ENCODE results near the gene BPHL. TPM values are rescaled to one million over a fixed set of nuclear protein-coding genes. Genes with fewer than 3 reads are reported as not detected.
"Not testable (repeated sequence)": the region's sequence is repeated elsewhere in the genome, so short reads cannot be mapped to it uniquely, and the experiment has no call there.

BPHL gene
- total RNA-seq (2014; rRNA removed; shearing (Covaris generic); ENCODE audit: low replicate concordance) = 9.3 and 14.6 TPM in 2 replicates

- Histone ChIP-seq H3K9me2 (replicated peaks; ENCODE audit: insufficient read depth, low read length) (no peaks in the 10 kb centered on the region), H3K79me2 (ENCODE audit: low read length) (no peaks in the 10 kb centered on the region), H3K9me3 (ENCODE audit: low read length) (no peaks in the 10 kb centered on the region), H3K9ac (ENCODE audit: low read length) (peak within 1 kb of the TSS; percentile 82), H3K4me2 (ENCODE audit: low read depth, low read length, poor library complexity, severe bottlenecking) (peak within 1 kb of the TSS; percentile 85), H4K20me1 (ENCODE audit: insufficient read depth, low read depth, low read length) (no peaks in the 10 kb centered on the region), H3K4me1 (ENCODE audit: low read length) (peaks cover 23% of the 10 kb centered on the region), H3K36me3 (ENCODE audit: insufficient read depth, low read length) (no peaks in the 10 kb centered on the region), H2AFZ (ENCODE audit: low read length) (peak within 1 kb of the TSS; percentile 76), H3K27me3 (ENCODE audit: low read length) (no peaks in the 10 kb centered on the region), H3K4me3 (ENCODE audit: low read length) (peak within 1 kb of the TSS; percentile 82), H3K27ac (ENCODE audit: low read length) (peak within 1 kb of the TSS; percentile 6; the same call in 1 of the 2 replicates)
- DNase-seq = peak; percentile 97
Measured at GRCh38 chr6:3118353-3119039, at the start of gene BPHL. Gene BPHL (plus strand): TSS chr6:3118711. CDS start chr6:3118741, 30 bp downstream.

DNA sequence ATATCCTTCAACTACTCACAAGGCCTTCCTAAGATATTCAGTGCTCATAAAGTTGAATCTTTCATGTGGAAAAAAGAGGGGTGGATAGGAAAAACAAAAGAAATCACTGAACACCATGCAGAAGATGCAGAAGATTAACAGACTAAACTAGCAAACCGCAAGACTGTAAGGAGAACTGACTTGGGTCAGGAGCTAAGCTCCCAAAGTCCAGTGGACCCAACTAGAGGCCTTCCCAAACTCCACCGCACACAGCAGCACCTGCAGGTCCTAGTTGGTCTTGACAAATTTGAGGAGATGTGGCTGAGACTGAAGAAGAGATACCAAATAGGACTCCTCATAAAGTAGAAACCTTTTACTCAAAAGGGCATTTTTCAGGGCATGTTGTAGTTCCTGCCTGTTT lies 46.9 kb upstream of the BPHL start:
- H3K4me3 ChIP-seq (ENCODE audit: low read length) = no peak overlapping the region
- peaks cover 71% of the 10 kb centered on the region for H3K79me2 ChIP-seq (ENCODE audit: low read length)
- no peaks in the 10 kb centered on the region for H3K9me3 ChIP-seq (ENCODE audit: low read length)
- H3K9me2 ChIP-seq (replicated peaks; ENCODE audit: insufficient read depth, low read length) = no peaks in the 10 kb centered on the region
- H3K27me3 ChIP-seq (ENCODE audit: low read length) = no peaks in the 10 kb centered on the region
- peaks cover 53% of the 10 kb centered on the region for H3K4me1 ChIP-seq (ENCODE audit: low read length)
- no peaks in the 10 kb centered on the region for H4K20me1 ChIP-seq (ENCODE audit: insufficient read depth, low read depth, low read length)
- no peak for DNase-seq
- peak overlapping the region; percentile 90 for H3K4me2 ChIP-seq (ENCODE audit: low read depth, low read length, poor library complexity, severe bottlenecking)
- H3K36me3 ChIP-seq (ENCODE audit: insufficient read depth, low read length) = no peaks in the 10 kb centered on the region; the same call in 1 of the 2 replicates
- 0 out of 2 replicates have a peak overlapping the region, but pooled peaks have one; percentile 15 for H3K27ac ChIP-seq (ENCODE audit: low read length)
- no peak overlapping the region for H2AFZ ChIP-seq (ENCODE audit: low read length)
- no peak overlapping the region for H3K9ac ChIP-seq (ENCODE audit: low read length)

- H3K9me2 ChIP-seq (replicated peaks; ENCODE audit: insufficient read depth, low read length) = no peaks in the 10 kb centered on the region
- H2AFZ ChIP-seq (ENCODE audit: low read length) = no peak overlapping the region
- no peaks in the 10 kb centered on the region for H3K27me3 ChIP-seq (ENCODE audit: low read length)
- peaks cover 83% of the 10 kb centered on the region for H3K79me2 ChIP-seq (ENCODE audit: low read length)
- peaks cover 11% of the 10 kb centered on the region; the same call in 1 of the 2 replicates for H3K36me3 ChIP-seq (ENCODE audit: insufficient read depth, low read length)
- no peak for DNase-seq
- H3K9me3 ChIP-seq (ENCODE audit: low read length) = no peaks in the 10 kb centered on the region
- H3K9ac ChIP-seq (ENCODE audit: low read length) = no peak overlapping the region
- H4K20me1 ChIP-seq (ENCODE audit: insufficient read depth, low read depth, low read length) = no peaks in the 10 kb centered on the region
- H3K4me1 ChIP-seq (ENCODE audit: low read length) = peaks cover 48% of the 10 kb centered on the region
- no peak overlapping the region for H3K27ac ChIP-seq (ENCODE audit: low read length)
- no peak overlapping the region for H3K4me3 ChIP-seq (ENCODE audit: low read length)
- no peak overlapping the region for H3K4me2 ChIP-seq (ENCODE audit: low read depth, low read length, poor library complexity, severe bottlenecking)
Measured at GRCh38 chr6:3072798-3073197, 45.7 kb upstream of the BPHL start.

DNA sequence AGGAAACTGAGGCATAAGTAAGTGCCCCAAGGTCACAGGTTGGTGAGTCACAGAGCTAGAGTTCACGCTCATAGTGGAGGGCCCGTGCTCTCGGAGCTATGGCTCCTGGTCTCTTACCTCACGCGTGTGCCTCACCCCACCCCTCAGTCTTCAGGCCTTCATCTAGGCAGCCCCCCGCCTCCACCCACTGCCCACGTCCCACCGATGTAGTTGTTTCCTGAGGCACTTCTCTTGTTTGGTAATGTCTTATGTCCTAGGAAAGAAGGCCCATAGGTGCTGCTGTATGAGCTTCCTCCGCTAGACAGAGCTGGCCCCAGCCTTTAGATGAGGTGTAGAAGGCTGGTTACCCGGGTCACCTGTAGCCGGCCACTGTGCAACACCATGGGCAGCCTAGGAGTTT lies 45.1 kb upstream of the BPHL start:
- peaks cover 17% of the 10 kb centered on the region; the same call in 1 of the 2 replicates for H3K36me3 ChIP-seq (ENCODE audit: insufficient read depth, low read length)
- H3K9me2 ChIP-seq (replicated peaks; ENCODE audit: insufficient read depth, low read length) = no peaks in the 10 kb centered on the region
- H2AFZ ChIP-seq (ENCODE audit: low read length) = no peak overlapping the region
- no peaks in the 10 kb centered on the region for H4K20me1 ChIP-seq (ENCODE audit: insufficient read depth, low read depth, low read length)
- no peak for DNase-seq
- H3K9ac ChIP-seq (ENCODE audit: low read length) = no peak overlapping the region
- no peaks in the 10 kb centered on the region for H3K9me3 ChIP-seq (ENCODE audit: low read length)
- peaks cover 47% of the 10 kb centered on the region for H3K4me1 ChIP-seq (ENCODE audit: low read length)
- no peak overlapping the region for H3K4me2 ChIP-seq (ENCODE audit: low read depth, low read length, poor library complexity, severe bottlenecking)
- H3K27me3 ChIP-seq (ENCODE audit: low read length) = no peaks in the 10 kb centered on the region
- no peak overlapping the region for H3K27ac ChIP-seq (ENCODE audit: low read length)
- no peak overlapping the region for H3K4me3 ChIP-seq (ENCODE audit: low read length)
- H3K79me2 ChIP-seq (ENCODE audit: low read length) = peaks cover 87% of the 10 kb centered on the region

- Histone ChIP-seq H3K27me3 (ENCODE audit: low read length) (no peaks in the 10 kb centered on the region), H3K4me2 (ENCODE audit: low read depth, low read length, poor library complexity, severe bottlenecking) (peak overlapping the region; percentile 25), H3K9me2 (replicated peaks; ENCODE audit: insufficient read depth, low read length) (no peaks in the 10 kb centered on the region), H2AFZ (ENCODE audit: low read length) (no peak overlapping the region), H4K20me1 (ENCODE audit: insufficient read depth, low read depth, low read length) (no peaks in the 10 kb centered on the region), H3K9me3 (ENCODE audit: low read length) (no peaks in the 10 kb centered on the region), H3K27ac (ENCODE audit: low read length) (peak overlapping the region; percentile 25; the same call in 1 of the 2 replicates), H3K4me3 (ENCODE audit: low read length) (no peak overlapping the region), H3K9ac (ENCODE audit: low read length) (no peak overlapping the region), H3K4me1 (ENCODE audit: low read length) (peaks cover 37% of the 10 kb centered on the region), H3K79me2 (ENCODE audit: low read length) (peaks cover 73% of the 10 kb centered on the region), H3K36me3 (ENCODE audit: insufficient read depth, low read length) (peaks cover 27% of the 10 kb centered on the region; the same call in 1 of the 2 replicates)
- no peak for DNase-seq
Measured at GRCh38 chr6:3075772-3076113, 42.8 kb upstream of the BPHL start.

DNA sequence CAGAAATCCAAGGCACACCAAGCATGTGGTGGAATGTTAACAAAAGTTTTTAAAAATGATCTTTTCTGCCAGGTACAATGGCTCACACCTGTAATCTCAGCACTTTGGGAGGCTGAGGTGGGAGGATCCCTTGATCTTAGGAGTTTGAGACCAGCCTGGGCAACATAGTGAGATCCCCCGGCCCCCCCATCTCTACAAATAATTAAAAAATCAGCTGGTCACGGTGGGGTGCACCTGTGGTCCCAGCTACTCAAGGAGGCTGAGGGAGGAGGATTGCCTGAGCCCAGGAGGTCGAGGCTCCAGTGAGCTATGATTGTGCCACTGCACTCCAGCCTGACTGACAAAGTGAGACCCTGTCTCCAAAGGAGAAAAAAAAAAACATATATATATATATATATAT lies 42.2 kb upstream of the BPHL start:
- Histone ChIP-seq H3K4me1 (ENCODE audit: low read length) (peaks cover 31% of the 10 kb centered on the region), H3K36me3 (ENCODE audit: insufficient read depth, low read length) (peaks cover 31% of the 10 kb centered on the region; the same call in 1 of the 2 replicates), H3K4me3 (ENCODE audit: low read length) (no peak overlapping the region), H2AFZ (ENCODE audit: low read length) (no peak overlapping the region), H3K27ac (ENCODE audit: low read length) (no peak overlapping the region), H3K9me3 (ENCODE audit: low read length) (no peaks in the 10 kb centered on the region), H3K9me2 (replicated peaks; ENCODE audit: insufficient read depth, low read length) (no peaks in the 10 kb centered on the region), H4K20me1 (ENCODE audit: insufficient read depth, low read depth, low read length) (no peaks in the 10 kb centered on the region), H3K79me2 (ENCODE audit: low read length) (peaks cover 69% of the 10 kb centered on the region), H3K4me2 (ENCODE audit: low read depth, low read length, poor library complexity, severe bottlenecking) (no peak overlapping the region), H3K9ac (ENCODE audit: low read length) (no peak overlapping the region), H3K27me3 (ENCODE audit: low read length) (no peaks in the 10 kb centered on the region)
- DNase-seq = no peak

- no peaks in the 10 kb centered on the region for H3K9me2 ChIP-seq (replicated peaks; ENCODE audit: insufficient read depth, low read length)
- H3K79me2 ChIP-seq (ENCODE audit: low read length) = peaks cover 60% of the 10 kb centered on the region
- H3K4me3 ChIP-seq (ENCODE audit: low read length) = no peak overlapping the region
- peaks cover 31% of the 10 kb centered on the region; the same call in 1 of the 2 replicates for H3K36me3 ChIP-seq (ENCODE audit: insufficient read depth, low read length)
- H3K27ac ChIP-seq (ENCODE audit: low read length) = no peak overlapping the region
- DNase-seq = no peak
- H2AFZ ChIP-seq (ENCODE audit: low read length) = no peak overlapping the region
- no peaks in the 10 kb centered on the region for H4K20me1 ChIP-seq (ENCODE audit: insufficient read depth, low read depth, low read length)
- H3K27me3 ChIP-seq (ENCODE audit: low read length) = no peaks in the 10 kb centered on the region
- H3K4me1 ChIP-seq (ENCODE audit: low read length) = peaks cover 27% of the 10 kb centered on the region
- no peak overlapping the region for H3K9ac ChIP-seq (ENCODE audit: low read length)
- H3K4me2 ChIP-seq (ENCODE audit: low read depth, low read length, poor library complexity, severe bottlenecking) = no peak overlapping the region
- no peaks in the 10 kb centered on the region for H3K9me3 ChIP-seq (ENCODE audit: low read length)
Measured at GRCh38 chr6:3077430-3077829, 41.1 kb upstream of the BPHL start.

- peaks cover 21% of the 10 kb centered on the region for H3K4me1 ChIP-seq (ENCODE audit: low read length)
- H3K9me2 ChIP-seq (replicated peaks; ENCODE audit: insufficient read depth, low read length); H3K4me3 ChIP-seq (ENCODE audit: low read length); H3K27me3 ChIP-seq (ENCODE audit: low read length); H3K9ac ChIP-seq (ENCODE audit: low read length); H4K20me1 ChIP-seq (ENCODE audit: insufficient read depth, low read depth, low read length); DNase-seq; H3K9me3 ChIP-seq (ENCODE audit: low read length); H3K27ac ChIP-seq (ENCODE audit: low read length); H2AFZ ChIP-seq (ENCODE audit: low read length); H3K4me2 ChIP-seq (ENCODE audit: low read depth, low read length, poor library complexity, severe bottlenecking): not testable (repeated sequence)
- H3K79me2 ChIP-seq (ENCODE audit: low read length) = peaks cover 46% of the 10 kb centered on the region
- H3K36me3 ChIP-seq (ENCODE audit: insufficient read depth, low read length) = peaks cover 31% of the 10 kb centered on the region; the same call in 1 of the 2 replicates
Measured at GRCh38 chr6:3078952-3079351, 39.6 kb upstream of the BPHL start.
